Activated CD4-positive, alpha-beta T cell treated with anti-CD3 and anti-CD28 coated beads for 1 hour (primary cell): ENCODE results near the gene ZNRF1.
A peak's percentile ranks its signal among the peaks of the same experiment; 100 is the strongest.
"Not testable (repeated sequence)": the region's sequence is repeated elsewhere in the genome, so short reads cannot be mapped to it uniquely, and the experiment has no call there.

Experiments used
- DNase-seq: peaks from one replicate; pipeline ENCODE4 v3.0.0-alpha.2; 2020

ZNRF1 gene

DNA sequence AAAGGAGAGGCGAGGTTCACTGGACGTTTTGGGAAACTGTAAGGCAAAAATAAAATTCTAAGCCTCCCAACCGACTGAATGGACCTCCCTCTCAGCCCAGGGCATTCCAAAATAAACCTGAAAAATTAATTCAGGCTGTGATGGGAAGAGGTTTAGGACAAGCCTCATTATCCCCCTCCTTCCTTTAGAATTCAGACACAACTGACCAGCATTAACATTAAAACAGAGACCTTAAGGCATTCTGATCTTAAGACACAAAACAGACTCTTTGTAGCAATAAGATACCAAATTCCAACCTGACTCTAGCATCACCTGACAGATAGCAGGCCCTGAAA lies 118.1 kb downstream of the ZNRF1 start:
- DNase-seq = no peak

DNA sequence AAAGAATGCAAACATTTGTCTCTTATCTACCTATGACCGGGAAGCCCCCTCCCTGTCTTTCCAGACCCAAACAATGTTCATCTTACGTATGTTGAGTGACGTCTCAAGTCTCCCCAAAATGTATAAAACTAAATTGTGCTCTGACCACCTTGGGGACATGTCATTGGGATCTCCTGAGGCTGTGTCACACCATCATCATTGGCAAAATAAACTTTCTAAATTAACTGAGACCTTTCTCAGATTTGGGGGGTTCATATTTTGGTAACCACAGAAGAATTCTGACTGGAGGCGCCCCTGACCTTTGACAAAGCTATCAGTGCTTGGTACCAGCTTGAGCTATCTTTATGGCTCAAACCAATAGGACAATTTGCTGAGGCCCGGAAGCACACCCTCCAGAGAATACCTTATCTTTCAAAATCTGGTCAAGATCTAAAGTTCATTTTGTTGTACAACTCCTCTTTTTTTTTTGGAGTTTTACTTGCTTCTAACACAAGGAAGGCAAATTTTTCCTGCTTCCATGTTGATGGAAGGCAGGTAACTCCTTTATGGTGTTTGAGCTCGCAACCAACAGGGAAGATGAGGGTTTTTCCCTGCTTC lies 120.2 kb downstream of the ZNRF1 start:
- DNase-seq = no peak

DNA sequence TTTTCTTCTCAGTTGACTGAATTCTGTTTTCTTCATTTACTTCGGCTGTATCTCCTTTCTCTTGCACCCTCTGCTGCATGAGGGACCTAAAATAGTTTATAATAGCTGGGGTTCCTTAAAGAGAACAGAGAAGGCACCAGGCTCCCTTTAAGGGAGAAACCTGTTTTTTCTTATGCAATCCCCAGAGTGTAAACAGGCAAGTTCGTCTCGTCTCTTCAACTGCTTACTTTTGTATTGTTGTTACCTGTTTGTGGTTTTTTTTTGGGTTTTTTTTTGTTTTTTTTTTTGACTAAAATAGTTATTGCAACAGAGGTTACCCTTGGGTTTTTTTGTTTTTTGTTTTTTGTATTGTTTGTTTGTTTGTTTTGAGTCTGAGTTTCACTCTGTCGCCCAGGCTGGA lies 121.4 kb downstream of the ZNRF1 start:
- no peak for DNase-seq

DNA sequence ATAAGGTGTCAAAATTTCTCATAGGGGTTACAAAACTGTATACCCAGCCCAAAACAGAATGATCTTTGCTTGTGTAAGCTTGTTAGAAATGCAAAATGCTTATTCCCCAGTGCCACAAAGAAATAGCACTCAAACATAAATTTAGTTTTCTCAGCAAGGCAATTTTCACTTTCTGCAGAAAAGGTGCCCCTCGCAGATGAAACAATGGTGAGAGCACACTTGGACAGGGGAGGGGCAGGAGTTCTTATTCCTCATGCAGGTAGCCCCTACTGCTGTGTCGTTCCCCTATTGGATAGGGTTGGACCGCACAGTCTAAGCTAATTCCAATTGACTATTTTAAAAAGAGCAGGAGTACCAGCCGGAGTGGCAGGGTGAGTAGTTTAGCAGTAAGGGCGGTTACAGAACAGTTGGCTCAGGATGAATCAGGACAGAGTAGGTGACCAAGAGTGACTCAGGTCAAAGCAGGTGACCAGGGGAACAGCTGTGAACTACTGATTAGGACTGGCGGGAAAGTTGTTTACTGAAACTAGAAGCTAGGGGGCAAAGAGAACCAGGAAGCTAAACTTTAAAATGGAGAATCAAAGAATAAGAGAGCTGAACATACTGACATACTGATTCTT lies 123.2 kb downstream of the ZNRF1 start:
- DNase-seq = no peak

DNA sequence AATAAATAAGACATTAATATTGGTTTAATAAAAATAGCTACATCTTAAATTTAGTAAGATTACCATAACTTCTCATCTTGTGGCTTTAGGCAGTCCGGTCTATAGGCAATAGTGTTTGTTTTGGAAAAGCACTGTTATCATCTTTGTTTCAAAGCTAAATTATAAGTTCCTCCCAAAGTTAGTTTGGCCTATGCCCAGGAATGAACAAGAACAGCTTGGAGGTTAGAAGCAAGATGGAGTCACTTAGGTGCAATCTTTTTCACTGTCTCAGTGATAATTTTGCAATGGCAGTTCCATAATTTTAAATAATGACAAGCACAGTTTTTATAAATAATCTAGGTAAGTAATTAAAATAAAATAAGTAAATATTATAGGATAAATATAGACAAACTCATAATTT lies 123.8 kb downstream of the ZNRF1 start:
- no peak for DNase-seq

DNA sequence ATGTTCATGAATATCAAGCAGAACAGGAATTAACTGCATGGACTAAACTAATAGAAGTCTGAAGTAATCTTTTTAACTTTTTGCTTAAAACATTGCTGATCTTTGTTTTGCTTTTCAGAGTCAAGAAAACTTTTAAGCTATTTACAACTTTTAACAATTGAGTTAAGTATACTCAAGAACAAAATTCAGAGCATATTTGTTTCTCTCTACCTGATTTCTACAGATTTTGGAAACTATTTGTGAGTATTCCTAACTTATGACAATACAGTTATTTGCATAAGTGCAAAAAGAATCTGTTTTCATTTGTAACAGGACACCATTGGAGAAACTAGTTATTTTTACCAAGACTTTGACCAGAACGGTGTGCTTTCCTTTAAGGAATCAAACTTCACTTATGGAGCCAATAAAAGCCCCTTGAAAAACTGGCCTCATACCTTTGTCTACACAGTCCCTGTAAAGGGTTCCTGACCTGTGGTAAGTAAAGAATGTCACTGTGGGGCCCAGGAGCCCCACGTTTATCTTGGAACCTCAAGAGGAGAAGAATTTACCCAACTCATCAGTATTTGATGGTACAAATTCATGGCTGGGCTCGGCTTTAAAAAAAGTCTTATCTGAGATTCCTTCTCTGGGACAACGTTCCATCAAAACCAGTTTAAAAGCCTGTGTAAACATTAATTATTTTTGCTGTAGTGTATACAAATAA lies 129.0 kb downstream of the ZNRF1 start:
- DNase-seq = no peak

DNA sequence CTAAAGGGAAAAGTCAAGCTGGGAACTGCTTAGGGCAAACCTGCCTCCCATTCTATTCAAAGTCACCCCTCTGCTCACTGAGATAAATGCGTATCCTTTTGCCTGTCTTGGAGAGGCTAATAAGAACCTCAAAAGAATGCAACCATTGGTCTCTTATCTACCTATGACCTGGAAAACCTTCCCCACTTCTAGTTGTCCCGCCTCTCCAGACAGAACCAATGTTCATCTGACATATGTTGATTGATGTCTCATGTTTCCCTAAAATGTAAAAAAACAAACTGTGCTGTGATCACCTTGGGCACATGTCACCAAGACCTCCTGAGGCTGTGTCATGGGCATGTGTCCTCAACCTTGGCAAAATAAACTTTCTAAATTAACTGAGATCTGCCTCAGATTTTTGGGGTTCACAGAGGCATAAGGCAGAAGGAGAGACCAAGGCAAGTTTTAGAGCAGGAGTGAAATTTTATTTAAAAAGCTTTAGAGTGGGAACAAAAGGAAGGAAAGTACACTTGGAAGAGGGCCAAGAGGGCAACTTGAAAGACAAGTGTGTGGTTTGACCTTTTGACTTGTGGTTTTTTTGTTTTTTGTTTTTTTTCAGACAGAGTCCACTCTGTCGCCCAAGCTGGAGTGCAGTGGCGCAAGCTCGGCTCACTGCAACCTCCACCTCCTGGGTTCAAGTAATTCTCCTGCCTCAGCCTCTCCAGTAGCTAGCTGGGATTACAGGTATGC lies 130.8 kb downstream of the ZNRF1 start:
- not testable (repeated sequence) for DNase-seq

DNA sequence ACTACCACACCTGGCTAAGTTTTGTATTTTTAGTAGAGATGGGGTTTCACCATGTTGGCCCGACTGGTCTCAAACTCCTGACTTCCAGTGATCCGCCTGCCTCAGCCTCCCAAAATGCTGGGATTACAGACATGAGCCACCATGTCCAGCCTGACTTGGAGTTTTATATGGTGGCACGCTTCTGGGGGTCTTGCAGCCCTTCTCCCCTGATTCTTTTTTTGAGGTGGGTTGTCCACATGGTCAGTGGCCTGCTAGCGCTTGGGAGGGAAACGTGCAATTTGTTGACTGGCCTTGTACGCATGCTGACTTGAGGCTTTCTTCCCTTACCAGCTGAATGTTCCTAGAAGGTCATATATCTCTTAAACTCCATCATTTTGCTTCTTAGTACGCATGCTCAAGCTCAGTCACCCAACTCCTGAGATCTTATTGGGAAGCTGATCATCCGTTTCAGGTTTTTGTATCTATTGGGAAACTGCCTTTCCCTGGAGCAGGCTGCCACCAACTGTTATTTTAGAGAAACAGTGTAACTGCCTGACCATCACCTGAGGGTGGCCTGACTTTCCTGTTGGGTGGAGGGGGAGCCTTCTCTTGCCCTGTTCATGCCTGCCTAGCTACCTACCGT lies 131.4 kb downstream of the ZNRF1 start:
- no peak for DNase-seq

DNA sequence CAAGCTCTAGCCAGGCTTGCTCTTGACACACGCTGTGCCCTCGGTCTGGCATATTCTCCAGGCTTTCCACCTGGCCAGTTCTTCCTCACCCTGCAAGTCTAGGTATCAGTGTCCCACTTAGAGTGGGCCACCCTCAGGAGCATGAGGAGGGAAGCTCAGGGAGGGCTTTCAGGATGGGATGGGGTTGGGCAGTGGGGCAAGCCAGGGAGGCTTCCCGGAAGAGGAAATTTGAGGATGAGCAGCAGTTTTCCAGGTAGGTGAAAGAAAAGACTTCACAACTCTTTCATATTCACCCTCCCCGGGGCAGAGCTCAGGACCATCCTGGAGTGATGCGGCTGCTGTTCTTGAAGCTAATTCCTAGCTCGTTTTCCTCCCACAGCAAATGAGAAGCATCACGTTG lies 132.3 kb downstream of the ZNRF1 start:
- DNase-seq = no peak

DNA sequence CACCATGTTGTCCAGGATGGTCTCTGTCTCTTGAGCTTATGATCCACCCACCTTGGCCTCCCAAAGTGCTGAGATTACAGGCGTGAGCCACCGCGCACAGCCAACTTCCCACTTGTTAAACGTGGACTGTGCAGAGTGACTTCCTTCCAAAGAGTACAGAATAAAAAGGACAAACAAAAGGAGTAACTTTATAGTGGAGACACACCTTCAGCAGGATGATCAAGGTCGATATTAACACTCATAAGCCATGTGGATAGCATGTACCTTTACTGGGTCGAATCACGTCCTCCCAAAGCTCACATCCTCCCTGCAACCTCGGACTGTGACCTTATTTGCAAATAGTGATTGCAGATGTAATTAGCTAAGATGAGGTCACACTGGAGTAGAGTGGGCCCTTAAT lies 139.4 kb downstream of the ZNRF1 start:
- no peak for DNase-seq

DNA sequence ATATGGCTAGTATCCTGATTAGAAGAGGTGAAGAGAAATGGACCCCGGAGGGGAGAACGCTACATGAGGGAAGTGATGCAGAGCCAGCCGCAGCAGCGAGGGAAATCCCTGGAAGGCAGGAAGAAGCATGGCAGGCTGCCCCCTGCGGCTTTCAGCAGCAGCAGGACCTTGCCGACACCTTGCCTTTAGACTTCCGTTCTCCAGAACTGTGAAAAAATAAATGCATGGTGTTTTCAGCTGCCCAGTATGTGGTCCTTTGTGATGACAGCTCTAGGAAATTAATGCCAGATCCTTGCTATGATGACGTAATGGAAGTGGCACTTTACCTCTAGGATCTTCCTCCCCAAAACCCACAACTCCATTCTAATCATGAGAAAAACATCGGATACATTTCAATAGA lies 139.8 kb downstream of the ZNRF1 start:
- no peak for DNase-seq

DNA sequence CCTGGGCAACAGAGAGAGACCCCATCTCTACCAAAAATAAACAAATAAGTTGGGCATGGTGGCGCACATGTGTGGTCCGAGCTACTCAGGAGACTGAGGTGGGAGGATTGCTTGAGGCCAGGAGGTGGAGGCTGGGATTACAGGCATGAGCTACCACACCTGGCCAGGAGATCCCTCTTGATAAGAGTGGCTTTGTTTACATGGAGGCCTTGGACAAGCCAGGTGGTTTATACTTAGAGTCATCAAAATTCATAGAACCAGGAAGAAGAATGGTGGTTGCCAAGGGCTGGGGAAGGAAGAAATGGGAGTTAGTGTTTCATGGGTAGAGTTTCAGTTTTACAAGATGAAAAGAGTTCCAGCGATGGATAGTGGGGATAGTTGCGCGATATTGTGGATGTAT lies 140.7 kb downstream of the ZNRF1 start:
- DNase-seq = no peak

DNA sequence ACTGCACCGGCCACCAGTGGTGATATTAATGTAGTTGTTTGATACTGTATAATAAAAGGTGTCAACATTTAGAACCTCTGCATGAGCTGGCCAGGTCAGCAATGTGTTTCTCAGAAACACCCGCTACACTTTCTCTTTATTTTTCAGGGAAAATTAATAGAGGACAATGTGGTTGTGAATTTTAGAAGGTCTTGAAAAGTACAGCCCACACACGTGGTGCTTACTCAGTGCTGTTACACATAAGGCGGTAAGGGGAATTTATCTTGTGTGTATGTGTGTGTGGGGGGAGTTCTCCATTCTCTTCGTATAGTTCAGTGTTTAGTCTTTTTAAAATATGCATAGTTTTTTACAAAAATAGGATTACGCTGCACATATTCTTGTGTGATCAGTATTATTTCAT lies 145.1 kb downstream of the ZNRF1 start:
- no peak for DNase-seq

DNA sequence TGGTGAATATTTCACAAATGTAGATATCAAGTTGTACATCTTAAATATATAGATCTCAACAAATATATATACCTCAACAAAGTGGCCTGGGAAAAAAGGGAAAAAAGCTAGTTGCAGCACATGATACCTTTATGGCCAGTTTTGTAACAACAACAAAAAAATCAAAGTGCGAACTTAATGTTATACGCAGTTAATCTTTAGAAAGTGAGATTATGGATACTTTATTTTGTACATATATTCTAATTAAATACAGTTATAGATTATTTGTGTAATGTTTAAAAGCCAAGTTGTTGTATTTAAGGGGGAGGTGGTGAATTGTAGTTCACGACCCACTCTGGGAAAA lies 149.1 kb downstream of the ZNRF1 start:
- DNase-seq = no peak

DNA sequence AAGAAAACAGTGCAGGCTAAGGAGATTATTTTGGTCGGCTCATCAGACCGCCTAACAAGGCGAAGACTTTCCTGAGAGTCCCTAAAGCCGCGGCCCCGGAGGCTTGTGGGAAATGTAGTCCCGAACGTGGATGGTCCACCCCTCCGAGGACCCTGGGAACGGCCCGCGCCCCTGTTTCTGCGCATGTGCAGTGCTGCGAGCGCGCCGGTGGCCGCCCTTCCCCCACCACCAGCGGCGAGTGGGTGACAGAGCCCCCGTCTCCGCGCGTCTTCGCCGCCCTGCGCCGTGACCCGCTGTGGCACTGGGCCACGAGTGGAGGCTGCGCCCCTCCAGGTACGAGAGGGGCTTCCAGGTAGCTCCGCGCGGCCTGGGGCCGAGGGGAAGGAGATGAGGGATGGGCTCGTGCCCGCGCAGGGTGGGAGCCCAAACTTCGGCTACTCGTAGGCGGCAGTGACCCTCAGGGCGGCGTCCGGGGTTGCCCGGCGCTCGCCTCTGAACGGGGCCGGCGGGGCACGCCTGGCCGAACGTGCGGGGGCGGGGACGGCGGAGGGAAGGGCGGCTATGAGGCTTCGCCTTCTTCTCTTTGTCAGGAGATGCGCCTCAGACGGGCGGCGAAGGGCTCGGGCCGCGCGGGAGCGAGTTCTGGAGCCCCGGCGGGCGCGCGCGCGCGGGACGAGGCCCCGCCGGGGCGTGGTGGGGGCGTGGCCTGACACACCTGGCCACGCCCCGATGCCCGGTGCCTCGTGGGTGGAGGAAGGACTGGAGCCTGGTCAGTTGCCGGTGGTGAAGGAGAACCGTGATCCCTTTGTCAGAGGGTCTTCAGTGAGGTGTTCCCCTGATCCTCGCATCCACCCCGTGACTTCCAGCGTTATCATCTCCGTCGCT lies 149.7 kb downstream of the ZNRF1 start, which contains the start of gene ZFP1:
ZFP1 (plus strand) TSS at position 214 of the 885 bp plus-strand sequence. CDS start 4,428 bp downstream, outside the sequence.
- DNase-seq = peak; percentile 89

DNA sequence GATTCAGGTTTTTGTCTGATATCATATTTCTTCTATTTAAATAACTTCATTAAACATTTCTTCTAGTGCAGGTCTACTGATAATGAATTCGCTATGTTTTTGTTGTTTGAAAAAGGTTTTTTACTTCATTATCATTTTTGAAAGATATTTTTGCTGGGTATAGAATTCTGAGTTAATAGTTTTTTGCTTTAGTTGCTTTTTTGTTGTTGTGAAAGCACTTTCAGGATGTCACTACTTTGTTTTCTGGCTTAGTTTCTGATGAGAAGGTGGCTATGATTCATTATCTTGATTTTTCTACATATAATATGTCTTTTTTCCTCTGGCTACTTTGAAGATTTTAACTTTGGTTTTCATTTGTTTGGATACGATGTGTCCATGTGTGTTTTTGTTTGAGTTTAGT lies 153.0 kb downstream of the ZNRF1 start:
- DNase-seq = no peak

DNA sequence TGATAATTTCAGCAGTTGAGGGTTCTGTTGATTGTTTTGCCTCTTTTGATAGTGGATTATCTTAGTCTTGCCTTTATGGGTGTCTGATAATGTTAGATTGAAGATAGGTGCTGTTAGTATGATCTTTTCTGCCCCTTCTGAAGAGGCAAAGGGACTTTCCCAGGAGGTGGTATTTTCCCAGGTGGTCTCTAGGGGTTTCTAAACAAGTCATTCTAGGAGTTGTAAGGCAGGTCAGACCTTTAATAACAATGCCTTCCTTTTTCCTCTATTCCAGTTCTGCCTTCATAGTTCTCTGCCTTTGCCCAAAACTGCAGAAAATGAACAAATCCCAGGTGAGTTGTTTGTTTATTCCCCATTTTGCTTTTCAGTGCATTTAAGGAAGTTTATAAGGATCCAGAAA lies 153.8 kb downstream of the ZNRF1 start:
- DNase-seq = no peak

DNA sequence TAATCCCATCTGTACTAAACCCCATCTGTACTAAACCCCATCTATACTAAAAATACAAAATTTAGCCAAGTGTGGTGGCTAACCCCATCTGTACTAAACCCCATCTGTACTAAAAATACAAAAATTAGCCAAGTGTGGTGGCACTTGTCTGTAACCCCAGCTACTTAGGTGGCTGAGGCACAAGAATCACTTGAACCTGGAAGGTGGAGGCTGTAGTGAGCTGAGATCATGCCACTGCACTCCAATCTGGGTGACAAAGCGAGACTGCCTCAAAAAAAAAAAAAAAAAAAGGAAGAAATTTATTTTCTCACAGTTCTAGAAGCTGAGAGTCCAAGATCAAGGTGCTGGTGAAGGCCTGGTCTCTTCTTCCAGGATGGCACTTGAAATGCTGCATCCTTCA lies 161.6 kb downstream of the ZNRF1 start:
- DNase-seq = no peak
